NT2/D1 (cell line): Measurements from ENCODE around the gene TNFAIP2.

Experiments
- SUZ12 ChIP-seq: IDR thresholded peaks from 2 replicates; pipeline ENCODE4 v1.6.1; 2011; ENCODE audit not compliant: insufficient read length, insufficient read depth; ENCODE audit errors: extremely low read depth
- YY1 ChIP-seq: IDR thresholded peaks from 2 replicates; pipeline ENCODE4 v1.6.1; 2011; ENCODE audit not compliant: insufficient read length, insufficient read depth
- ZNF274 ChIP-seq: IDR thresholded peaks from 2 replicates; pipeline ENCODE4 v1.6.1; 2011; ENCODE audit warnings: mild to moderate bottlenecking, low read depth, low read length

- no peak for TF ChIP-seq YY1
- no peak for TF ChIP-seq SUZ12
- no peak for TF ChIP-seq ZNF274
Measured at GRCh38 chr14:103102689-103103260, 20.5 kb upstream of the TNFAIP2 start.
